ENCODE results near the gene IGSF21.

IGSF21 gene

DNA sequence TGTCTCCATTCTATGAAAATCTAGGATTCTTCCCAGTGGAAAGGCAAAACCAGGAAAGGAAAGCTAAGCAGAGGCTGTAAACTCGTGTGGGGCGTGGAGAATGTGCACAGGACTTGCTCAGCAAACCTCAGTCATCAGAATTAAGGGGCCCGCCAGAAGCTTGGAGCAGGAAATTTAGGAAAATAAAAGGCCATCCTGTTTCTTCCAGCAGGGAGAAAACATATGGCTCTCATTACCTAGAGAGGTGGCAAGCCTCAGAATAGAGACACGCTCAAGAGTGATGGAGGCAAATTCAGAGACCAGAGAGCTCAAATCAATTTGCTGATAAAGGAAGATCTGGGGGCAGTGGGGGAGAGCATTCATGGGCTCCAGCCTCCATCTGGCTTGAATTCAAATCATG lies 221.2 kb downstream of the IGSF21 start:
- peak; percentile 70 for DNase-seq (ENCODE audit: low spot score)

DNA sequence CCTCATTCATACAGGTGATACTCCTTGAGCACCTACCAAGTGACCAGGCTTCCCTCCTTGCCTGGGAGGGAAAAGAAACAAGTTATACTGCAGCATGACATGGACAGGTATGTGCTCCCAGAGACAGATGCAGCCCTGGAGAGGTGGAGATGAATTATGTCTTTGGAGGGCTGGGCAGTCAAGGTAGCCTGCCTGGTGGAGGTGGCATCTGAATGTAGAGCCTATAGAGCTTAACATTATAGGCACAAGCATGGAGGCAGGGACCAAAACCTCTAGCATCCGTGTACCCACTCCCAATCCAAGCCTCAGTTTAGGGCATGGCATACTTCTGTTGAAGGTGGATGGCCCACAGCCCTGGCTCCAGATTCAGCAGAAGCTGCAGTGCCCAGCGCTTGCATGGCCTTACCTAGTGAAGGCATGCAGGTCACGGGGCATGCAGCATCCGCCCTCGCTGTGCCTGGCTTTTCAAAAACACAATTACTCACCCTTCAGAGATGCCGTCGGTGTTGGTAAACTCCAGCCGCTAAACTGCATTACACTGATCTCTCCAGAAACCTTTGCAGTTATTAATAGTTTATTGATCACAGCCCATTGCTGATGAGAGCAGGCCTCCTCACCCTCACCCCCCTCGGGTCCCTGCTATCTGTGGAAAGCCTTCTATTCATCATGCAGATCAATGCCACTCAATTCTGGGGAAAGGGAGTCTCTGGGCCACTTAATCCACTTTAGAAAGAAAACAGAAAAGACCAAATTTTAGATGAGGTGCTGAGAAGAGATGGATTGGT lies 222.1 kb downstream of the IGSF21 start:
- DNase-seq (ENCODE audit: low spot score): no peak

DNA sequence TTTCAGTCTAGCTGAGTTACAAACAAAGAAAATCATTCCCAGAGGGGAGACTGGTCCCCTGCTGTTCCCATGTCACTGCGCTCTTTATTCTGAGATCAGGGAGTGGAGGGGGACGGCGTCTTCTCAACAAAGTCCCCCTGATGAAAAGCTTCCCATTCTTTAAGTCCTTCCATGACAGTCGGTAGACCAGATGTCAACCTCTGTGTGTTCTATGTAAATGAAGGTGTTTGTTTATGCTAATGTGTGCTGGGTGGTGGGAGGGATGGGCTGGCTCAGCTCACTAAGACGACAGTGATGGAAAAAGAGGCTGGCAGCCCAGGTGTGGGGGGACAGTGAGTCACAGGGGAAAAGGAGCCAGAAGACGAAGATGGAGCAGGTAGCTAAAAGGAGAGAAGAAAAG lies 225.0 kb downstream of the IGSF21 start:
- no peak for DNase-seq (ENCODE audit: low spot score)

DNA sequence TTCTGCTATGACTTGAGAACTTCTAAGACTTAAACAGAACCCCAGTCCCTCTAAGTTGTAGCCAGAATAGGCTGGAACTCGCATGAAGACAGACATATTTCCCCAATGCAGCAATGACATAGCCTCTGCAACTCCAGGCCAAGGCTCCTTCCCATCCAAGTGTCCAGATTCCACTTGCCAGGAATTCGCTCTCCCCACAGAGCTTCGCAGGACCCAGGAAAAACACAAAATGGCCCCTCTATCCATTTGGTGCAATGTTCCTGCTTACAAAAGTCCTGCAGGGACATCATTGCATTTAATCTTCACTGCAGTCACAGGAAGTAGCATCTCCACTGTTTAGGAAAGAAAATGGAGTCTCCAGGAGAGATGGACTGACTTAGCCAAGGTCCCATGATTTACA lies 225.6 kb downstream of the IGSF21 start:
- no peak for DNase-seq (ENCODE audit: low spot score)

DNA sequence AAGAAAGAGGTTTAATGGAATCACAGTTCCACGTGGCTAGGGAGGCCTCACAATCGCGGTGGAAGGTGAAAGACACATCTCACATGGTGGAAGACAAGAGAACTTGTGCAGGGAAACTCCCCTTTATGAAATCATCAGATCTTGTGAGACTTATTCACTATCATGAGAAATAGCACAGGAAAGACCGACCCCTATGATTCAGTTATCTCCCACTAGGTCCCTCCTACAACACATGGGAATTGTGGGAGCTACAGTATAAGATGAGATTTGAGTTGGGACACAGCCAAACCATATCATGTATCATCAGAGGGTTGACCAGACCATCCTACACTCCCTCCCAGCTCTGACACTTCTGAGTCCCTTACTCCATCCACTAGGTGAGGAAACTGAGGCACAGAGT lies 229.2 kb downstream of the IGSF21 start:
- no peak for DNase-seq (ENCODE audit: low spot score)

DNA sequence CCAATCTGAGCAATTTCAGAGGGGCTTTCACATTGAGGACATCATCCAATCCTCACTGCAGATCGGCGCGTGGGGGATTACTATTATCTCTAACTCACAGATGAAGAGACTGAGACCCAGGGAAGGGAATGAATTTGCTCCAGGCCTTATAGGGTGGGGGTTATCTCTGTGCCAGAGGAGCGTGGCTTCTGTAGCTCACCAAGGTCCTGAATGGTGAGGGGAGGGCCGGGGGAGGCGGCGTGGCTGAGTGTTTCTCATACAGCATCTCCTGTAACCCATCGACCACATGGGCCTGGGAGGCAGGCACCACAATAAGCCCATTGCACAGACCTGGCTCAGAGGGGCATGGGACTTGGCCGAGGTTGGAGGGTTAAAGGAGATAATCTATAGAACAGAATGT lies 230.2 kb downstream of the IGSF21 start:
- no peak for DNase-seq (ENCODE audit: low spot score)

DNA sequence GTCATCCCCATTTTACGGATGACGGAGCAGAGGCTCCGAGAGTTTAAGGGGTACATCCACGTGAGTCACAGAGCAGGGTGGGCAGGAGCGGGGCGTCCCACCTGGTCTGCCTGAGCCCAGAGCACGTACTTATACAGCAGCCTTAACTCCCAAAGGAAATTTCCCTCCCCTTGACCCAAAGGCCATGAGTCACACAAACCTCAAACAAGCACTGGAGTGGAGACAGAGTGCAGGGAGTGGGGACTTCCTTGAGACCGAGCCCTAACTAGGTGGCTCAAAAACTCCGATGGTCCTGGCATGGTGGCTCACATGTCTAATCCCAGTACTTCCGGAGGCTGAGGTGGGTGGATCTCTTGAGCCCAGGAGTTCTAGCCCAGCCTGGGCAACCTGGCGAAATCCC lies 231.6 kb downstream of the IGSF21 start:
- DNase-seq (ENCODE audit: low spot score): no peak

DNA sequence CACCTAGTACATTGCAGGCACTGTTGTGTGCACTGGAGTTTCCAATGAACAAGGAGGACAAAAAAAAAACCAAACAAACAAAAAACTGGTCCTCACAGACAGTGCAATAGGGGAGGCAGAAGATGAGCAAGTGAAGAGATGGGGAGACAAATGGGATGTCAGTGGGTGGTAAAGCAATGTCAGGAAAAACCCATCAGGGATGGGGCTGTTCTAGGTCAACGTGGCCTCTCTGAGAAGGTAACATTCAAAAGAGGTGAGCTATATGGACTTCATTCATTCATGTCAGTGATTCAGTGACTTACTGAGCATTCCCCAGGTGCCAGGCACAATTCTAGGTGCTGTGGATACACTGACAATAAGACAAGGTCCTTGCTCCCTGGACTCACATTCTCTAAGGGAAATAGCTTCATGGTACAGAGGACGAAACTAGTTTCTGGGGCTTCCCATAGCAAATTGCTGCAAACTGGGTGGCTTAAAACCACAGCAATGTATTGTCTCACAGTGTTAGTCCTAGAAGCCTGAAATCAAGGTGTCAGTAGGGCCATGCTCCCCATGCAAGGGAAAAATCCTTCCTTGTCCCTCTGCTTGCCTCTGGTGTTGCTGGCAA lies 232.7 kb downstream of the IGSF21 start:
- DNase-seq (ENCODE audit: low spot score): peak; percentile 40

DNA sequence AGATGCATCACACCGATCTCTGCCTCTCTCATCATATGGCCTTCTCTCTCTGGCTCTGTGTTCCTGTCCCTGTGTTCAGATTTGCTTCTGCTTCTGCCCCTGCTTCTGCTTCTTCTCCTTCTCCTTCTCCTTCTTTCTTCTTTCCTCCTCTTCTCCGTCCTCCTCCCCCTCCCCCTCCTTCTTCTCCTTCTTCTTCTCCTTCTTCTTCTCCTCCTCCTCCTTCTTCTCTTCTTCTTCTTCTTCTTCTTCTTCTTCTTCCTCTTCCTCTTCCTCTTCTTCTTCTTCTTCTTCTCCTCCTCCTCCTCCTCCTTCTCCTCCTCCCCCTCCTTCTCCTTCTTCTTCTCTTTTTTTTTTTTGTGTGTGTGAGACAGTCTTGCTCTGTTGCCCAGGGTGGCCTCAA lies 233.2 kb downstream of the IGSF21 start:
- no peak for DNase-seq (ENCODE audit: low spot score)

DNA sequence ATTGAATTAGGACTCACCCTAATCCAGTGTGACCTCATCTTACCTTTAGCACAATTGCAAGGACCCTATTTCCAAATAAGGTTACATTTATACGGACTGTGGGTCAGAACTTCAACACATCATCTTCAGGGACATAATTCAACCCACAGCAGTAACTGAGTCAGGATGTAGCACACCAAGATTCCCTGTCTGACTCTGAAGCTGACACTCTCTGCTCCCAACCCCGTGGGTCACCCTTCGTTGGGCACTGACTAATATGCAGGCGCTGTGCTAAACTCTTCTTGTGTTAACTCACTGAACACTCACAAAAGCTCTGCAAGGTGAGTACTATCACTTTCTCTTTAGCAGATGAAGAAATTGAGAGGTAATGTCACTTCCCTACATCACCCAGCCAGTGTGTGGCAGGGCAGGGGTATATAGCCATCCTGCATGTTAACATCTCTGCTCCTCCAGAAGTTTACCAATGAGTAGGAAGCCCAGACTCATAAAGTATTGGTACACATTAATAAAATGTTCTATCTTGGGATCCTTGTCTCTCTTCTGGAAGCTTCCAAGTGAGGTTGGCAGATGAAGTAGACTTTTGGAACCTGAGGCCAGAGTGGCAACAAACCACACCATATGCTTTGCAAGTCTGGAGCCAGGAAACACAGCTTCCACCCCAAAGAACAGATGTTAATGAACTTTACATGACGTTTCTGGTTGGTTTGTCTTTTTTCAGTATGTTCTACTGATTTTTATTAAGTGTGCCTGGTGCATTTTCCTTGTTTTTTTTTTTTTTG lies 233.9 kb downstream of the IGSF21 start:
- DNase-seq (ENCODE audit: low spot score): peak; percentile 40

DNA sequence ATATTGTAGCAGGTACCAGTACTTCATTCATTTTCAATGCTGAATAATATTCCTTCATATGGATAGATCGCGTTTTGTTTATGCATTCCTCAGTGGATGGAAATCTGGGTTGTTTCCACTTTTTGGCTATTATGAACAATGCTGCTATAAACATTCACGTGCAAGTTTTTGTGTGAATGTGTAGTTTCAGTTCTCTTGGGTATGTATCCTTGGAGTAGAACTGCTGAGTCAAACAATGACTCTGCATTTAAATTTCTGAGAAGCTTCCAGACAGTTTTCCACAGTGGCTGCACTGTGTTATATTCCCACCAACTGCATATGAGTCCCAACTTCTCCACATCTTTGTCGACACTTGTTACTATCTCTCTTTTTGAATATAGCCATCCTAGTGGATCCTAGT lies 235.1 kb downstream of the IGSF21 start:
- DNase-seq (ENCODE audit: low spot score): no peak

DNA sequence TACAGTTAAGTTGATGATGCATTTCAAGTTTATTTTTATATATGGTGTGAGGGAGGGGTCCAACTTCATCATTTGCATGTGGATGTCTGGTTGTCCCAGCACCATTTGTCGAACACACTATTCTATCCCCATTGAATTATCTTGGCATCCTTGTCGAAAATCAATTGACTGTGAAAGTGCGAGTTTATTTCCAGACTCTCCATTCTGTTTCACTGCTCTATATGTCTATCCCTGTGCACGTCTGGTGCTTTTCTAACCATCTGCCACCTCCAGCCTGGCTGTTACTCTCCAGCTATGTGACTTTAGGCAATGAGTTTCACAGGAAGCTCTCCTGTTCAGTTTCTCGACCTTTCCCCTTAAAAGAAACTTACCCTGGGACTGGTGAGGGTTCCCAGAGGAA lies 236.0 kb downstream of the IGSF21 start:
- peak; percentile 21 for DNase-seq (ENCODE audit: low spot score)

DNA sequence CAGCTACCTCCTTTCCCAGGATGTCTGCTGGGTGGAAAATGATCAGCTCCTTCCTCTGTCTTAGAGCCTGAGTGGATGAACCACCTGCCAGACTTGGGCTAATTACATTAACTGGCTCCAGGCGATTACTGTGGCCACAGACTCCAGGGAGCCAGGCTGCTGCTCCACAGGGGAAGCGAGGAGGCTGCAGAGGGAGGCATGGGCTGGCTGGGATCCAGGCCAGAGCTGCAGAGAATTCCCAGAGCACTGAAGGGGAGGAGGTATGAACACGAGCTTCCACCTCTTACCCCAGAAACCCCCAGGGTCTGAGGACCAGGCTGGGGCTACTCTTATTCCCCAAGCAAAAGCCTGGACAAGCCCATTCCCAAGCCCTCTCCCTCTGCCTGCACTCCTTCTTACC lies 237.2 kb downstream of the IGSF21 start:
- peak; percentile 50 for DNase-seq (ENCODE audit: low spot score)

DNA sequence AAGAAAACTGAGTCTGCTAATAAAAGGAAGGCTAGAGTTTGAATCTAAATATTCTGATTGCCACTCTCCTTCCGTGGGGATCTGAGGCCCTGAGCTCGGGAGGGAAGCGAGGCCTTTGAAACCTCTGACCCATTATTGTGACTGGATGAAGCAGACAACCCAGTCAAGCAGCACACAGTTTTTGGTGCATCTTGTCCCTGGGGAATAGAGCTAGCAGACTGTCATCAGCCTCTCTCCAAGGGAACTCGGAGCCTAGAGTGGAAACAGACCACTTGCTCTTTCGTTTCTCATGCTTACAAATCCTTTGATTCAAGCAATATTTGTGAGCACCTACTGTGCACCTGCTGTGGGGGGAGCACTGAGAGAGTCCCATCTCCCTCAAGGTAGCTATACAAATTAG lies 240.0 kb downstream of the IGSF21 start:
- DNase-seq (ENCODE audit: low spot score): no peak

DNA sequence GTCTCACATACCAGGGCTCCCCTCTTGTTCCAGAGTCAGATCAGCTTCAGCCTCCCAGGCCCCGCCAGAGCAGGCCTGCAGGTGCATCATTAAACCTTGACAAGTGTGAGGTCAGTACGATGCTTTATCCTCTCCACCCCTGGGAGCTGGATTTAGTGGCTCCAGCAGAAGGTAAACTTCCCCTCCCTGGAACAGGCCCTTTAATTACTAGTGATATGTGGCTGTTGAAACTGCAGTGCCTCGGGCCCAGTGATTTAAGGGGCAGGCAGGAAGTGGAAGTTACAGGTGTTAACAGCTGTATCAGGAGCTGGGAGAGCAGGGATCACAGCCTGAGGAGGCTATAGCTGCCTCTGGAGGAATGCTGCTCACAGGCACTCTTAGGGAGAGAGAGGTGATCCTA lies 240.8 kb downstream of the IGSF21 start:
- DNase-seq (ENCODE audit: low spot score): no peak

DNA sequence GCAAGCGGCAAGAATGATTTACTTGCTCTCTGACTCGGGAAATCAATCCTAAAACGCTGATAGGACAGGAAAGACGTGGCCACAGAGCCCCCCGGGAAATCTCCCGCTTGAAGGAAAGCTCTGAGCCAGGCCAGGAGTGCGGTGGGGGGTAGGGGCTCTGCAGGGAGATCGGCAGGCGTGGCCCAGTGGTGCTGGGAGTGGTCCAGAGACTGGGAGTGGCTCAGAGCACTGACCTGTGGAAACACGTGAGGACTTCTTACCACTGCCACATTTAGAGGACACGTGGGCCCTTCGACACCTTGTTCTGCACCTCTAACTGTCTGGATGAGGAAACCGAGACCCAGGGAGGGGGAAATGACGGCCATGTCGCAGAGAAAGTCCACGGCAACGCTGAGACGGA lies 243.1 kb downstream of the IGSF21 start:
- DNase-seq (ENCODE audit: low spot score): no peak

DNA sequence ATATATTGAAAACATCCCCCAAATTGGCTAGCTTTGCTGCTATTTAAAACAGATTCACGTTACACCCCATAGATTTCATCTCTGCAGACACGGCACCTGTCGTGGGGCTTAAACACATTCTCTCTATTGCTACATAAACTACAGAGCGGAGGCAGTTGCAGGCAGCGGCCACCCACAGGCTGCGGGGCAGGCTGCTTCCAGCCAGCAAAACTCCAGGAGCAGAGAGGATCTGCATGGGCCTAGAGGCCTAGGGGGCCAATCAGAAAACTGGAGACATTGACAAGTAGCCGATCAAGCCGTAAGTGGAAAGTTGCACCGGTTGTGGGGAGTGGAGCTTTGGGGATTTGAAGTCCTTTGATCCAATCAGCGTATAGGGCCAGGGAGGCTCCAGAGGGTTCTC lies 244.1 kb downstream of the IGSF21 start:
- no peak for DNase-seq (ENCODE audit: low spot score)

DNA sequence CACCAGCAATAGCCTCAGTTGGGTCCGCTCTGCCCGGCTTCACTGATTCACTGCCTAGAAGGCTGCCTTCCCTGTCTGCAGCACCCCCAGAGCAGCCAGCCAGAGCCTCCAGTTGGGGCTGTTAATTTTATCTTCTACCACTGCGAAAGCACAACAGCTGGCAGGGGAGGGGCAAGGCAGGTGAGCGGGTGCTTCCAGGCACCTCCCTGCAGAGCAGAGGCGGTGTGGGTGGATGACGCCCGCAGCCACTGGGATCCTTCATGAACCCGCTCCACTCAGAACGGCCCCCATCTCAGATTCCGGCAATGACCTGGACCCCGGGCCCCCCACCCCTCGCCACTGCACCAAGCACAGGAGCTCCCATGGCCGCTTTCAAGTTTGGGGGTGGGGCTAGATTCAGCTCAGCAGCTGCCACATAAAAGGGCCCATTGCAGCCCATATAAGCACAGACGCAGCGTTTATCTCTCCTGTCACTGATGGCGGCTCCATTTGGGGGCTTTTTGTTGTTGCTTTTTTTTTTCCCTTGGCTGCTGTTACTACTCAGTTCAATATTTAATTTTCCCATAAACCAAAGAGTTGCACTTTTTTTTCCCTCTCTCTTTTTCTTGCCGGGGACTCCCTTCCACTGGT lies 245.2 kb downstream of the IGSF21 start:
- no peak for DNase-seq (ENCODE audit: low spot score)

DNA sequence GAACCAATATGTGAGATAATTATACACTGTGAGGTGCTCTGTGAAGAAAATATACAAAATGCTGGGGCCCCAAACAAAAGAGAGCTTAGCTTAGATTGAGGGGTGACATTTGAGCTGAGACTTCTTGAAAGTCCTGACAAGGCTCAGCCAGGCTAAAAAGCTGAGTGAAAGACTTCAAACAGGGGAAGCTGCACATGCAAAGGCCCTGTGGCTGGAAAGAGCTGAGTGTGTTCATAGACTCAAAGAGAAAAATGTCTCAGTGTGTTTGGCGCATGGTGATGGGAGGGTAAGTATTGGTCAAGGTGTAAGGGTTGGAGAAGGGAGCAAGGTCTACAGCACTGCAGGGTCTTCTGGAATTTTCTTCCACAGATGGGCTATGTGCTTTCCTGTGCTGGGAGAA lies 245.9 kb downstream of the IGSF21 start:
- DNase-seq (ENCODE audit: low spot score): no peak

DNA sequence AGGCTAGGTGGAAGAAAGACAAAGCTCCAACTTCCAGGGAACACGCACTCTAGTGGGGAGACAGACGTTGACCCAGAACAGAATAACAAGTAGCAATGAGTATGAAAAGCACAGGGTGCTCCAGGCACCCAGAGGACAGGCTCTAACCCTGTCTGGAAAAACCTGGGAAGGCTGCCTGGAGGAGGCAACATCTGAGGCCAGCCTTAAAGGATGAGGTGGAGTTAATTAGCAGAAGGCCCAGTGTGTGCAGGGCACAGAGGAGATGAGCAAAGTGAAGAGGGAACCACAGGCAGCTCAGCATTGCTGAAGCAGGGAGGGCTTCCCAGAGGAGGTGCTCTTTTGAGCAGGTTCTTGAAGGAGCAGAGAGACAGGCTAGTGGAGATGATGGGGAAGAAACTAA lies 246.4 kb downstream of the IGSF21 start:
- DNase-seq (ENCODE audit: low spot score): no peak

DNA sequence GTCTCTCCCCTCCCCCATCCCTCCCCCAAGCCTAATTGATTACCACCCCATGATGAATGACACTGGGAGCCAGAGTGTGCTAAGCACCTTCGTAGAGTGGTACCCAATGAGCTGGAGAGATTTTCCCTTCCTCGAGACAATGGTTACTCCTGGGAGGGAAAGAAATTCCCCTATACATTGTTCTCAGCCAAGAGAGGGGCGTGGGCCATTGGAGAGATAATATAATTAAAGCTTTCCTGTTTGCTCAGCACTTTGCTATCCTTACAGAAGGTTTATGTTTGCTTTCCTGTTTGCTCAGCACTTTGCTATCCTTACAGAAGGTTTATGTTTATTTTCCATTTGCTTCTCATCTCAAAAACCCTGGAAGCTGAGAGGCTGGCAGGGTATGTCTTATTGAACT lies 247.0 kb downstream of the IGSF21 start:
- DNase-seq (ENCODE audit: low spot score): no peak

DNA sequence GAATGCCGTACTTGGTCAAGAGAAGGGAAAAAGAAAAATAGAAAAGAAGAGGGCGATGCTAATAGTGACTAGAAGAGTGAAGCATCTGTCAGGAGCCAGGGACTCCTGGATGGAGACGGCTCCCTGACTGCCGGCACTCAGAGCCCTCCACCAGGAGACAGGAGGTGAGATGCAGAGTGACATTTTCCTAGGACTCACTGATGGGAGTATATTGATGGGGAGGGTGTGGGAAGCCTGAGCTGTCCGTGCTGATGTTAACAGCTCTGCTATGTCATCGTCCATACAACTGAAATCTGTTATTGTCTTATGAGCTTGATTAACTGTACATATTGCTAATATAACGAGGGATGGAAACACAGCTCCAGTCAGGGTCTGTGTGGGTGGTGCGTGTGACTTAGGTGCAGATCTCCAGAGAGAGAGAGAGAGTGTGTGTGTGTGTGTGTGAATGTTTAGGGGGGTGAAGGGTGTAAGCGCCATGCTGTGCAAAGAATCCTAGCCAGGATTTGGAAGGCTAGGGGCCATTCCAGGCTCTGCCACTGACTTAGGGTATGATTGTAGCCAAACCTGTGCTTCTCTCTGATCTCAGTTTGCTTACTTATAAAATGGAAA lies 250.1 kb downstream of the IGSF21 start:
- DNase-seq (ENCODE audit: low spot score): no peak

Measured in cerebellar cortex (tissue), 1 donor.